Measurements from ENCODE around the gene SMG7. TPM values are rescaled to one million over a fixed set of nuclear protein-coding genes. Genes with fewer than 3 reads are reported as not detected.

The SMG7 gene
- total RNA-seq, 1 donor from 2014 or later = 41.4 TPM

DNA sequence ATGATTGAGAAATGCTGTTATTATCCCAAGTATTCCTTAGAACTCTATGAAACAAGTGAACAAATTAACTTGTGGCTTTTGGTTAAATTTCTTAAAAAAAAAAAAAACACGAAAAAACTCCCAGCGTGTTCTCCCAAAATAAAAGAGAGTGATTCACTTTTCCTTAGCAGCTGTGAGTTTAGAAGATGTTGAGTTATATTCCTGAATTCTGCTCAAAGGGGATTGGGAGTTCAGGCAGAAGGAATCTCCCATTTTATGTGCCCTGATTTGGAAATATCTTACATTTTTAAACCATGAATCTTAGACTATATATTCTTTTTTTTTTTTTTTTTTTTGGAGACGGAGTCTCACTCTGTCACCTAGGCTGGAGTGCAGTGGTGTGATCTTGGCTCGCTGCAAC lies 34.3 kb downstream of the SMG7 start:
- Mint-ChIP-seq H3K27me3 (ENCODE audit: unreplicated experiment) (no peaks in the 10 kb centered on the region), H3K4me1 (ENCODE audit: unreplicated experiment) (peaks cover 2% of the 10 kb centered on the region), H3K36me3 (ENCODE audit: unreplicated experiment) (no peaks in the 10 kb centered on the region), H3K27ac (ENCODE audit: unreplicated experiment) (no peak overlapping the region), H3K9me3 (ENCODE audit: unreplicated experiment) (no peaks in the 10 kb centered on the region), H3K4me3 (ENCODE audit: unreplicated experiment) (no peak overlapping the region)
- TF ChIP-seq, protein P1, sequence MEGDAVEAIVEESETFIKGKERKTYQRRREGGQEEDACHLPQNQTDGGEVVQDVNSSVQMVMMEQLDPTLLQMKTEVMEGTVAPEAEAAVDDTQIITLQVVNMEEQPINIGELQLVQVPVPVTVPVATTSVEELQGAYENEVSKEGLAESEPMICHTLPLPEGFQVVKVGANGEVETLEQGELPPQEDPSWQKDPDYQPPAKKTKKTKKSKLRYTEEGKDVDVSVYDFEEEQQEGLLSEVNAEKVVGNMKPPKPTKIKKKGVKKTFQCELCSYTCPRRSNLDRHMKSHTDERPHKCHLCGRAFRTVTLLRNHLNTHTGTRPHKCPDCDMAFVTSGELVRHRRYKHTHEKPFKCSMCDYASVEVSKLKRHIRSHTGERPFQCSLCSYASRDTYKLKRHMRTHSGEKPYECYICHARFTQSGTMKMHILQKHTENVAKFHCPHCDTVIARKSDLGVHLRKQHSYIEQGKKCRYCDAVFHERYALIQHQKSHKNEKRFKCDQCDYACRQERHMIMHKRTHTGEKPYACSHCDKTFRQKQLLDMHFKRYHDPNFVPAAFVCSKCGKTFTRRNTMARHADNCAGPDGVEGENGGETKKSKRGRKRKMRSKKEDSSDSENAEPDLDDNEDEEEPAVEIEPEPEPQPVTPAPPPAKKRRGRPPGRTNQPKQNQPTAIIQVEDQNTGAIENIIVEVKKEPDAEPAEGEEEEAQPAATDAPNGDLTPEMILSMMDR (IDR thresholded peaks at IDR 0.05) = no peak
- no peak for DNase-seq (ENCODE audit: extremely low spot score, unreplicated experiment)

DNA sequence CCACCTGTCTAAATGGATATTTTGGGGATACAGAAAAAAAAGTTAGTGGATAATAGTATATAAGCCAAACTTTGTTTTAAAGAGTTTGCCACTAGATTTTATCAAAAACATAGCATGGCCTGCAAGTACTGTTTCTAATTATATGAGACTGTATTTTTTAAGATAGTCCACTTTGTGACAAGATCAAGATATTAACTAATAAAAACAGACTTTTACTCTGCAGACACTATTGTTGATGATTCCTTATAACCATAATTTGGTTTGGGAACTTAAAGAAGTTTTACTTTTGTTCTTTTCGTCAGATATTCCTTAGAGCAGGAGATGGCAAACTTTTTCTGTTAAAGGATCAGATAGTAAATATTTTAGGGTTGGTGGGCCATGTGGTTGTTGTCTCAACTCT lies 36.4 kb downstream of the SMG7 start:
- H3K4me3 Mint-ChIP-seq (ENCODE audit: unreplicated experiment) = no peak overlapping the region
- no peaks in the 10 kb centered on the region for H3K4me1 Mint-ChIP-seq (ENCODE audit: unreplicated experiment)
- no peaks in the 10 kb centered on the region for H3K36me3 Mint-ChIP-seq (ENCODE audit: unreplicated experiment)
- H3K27ac Mint-ChIP-seq (ENCODE audit: unreplicated experiment) = no peak overlapping the region
- no peaks in the 10 kb centered on the region for H3K27me3 Mint-ChIP-seq (ENCODE audit: unreplicated experiment)
- no peak for DNase-seq (ENCODE audit: extremely low spot score, unreplicated experiment)
- no peaks in the 10 kb centered on the region for H3K9me3 Mint-ChIP-seq (ENCODE audit: unreplicated experiment)
- TF ChIP-seq, protein P1 (IDR thresholded peaks at IDR 0.05) = no peak

DNA sequence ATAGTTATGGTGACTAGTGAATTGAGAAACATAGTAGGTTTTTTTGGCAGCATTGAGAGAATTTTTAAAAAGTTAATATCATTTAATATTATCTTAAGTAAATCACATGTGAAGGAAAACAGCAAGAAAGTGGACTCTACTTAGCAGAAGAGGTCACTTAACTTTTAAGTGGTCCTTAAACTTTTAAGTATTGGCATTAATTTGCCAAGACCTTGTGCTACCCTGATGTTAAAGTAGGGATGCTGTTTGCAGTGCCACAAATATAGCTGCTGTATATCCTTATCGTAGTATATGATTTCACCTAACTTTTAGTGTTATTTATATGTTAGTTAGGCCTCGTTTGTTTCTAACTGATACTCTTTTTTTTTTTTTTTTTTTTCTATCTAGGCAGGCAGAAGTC lies 40.2 kb downstream of the SMG7 start:
- H3K4me1 Mint-ChIP-seq (ENCODE audit: unreplicated experiment) = peaks cover 20% of the 10 kb centered on the region
- H3K4me3 Mint-ChIP-seq (ENCODE audit: unreplicated experiment) = no peak overlapping the region
- no peaks in the 10 kb centered on the region for H3K9me3 Mint-ChIP-seq (ENCODE audit: unreplicated experiment)
- no peaks in the 10 kb centered on the region for H3K27me3 Mint-ChIP-seq (ENCODE audit: unreplicated experiment)
- peaks cover 3% of the 10 kb centered on the region for H3K36me3 Mint-ChIP-seq (ENCODE audit: unreplicated experiment)
- no peak overlapping the region for H3K27ac Mint-ChIP-seq (ENCODE audit: unreplicated experiment)
- TF ChIP-seq, protein P1 (IDR thresholded peaks at IDR 0.05) = no peak
- DNase-seq (ENCODE audit: extremely low spot score, unreplicated experiment) = no peak

DNA sequence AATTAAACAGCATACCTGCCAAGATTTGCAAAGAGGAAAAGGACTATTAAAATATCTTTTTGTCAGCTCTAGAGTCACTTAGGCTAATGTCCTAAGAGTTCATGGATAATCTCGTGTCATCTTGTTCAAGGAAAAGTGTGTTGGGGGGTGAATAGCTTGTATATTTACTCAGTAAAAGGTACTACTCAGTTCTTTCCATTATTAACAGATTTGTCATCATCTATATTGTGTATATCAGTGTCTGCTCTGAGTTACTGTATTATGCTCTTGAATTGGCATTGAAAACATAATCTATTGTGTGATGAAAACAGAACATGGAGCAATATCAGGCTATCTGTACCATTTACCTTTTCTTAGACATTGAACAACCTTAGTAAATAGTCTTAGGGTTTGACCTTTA lies 41.9 kb downstream of the SMG7 start:
- TF ChIP-seq, protein P1 (IDR thresholded peaks at IDR 0.05) = no peak
- H3K9me3 Mint-ChIP-seq (ENCODE audit: unreplicated experiment) = no peaks in the 10 kb centered on the region
- no peak overlapping the region for H3K27ac Mint-ChIP-seq (ENCODE audit: unreplicated experiment)
- H3K4me1 Mint-ChIP-seq (ENCODE audit: unreplicated experiment) = peaks cover 20% of the 10 kb centered on the region
- peaks cover 13% of the 10 kb centered on the region for H3K36me3 Mint-ChIP-seq (ENCODE audit: unreplicated experiment)
- no peak for DNase-seq (ENCODE audit: extremely low spot score, unreplicated experiment)
- no peak overlapping the region for H3K4me3 Mint-ChIP-seq (ENCODE audit: unreplicated experiment)
- no peaks in the 10 kb centered on the region for H3K27me3 Mint-ChIP-seq (ENCODE audit: unreplicated experiment)

DNA sequence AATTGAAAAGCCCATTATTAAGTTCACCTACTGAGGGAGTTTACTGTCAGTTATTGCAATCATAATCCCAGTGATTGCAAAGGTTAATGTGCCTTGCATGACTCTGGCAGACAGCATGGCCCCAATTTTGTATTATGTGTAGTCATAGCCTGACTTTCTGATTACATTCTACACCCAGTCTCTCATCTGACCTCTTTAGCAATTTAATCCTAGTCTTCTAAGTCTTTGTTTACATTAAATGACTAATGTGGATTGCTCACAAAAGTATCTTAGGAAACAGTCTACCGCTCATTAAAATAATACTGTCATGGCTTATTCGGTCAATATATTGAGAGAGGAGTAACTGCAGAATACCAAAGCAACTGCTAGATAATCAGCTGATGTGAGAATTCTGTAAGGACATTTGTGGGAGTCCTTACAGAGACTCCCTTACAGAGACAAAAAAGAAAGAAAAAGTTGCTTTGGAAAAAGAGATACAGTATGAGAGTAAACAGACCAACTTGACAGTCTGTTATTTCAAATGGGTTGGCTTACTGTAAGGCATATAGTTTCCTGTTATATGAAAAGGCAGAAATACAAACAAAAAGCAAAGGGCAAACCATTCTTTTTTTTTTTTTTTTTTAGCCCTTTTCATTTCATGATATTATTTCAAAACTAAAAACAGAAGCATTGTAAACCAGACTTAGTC lies 42.8 kb downstream of the SMG7 start:
- peaks cover 16% of the 10 kb centered on the region for H3K36me3 Mint-ChIP-seq (ENCODE audit: unreplicated experiment)
- TF ChIP-seq, protein P1 (IDR thresholded peaks at IDR 0.05) = no peak
- H3K4me3 Mint-ChIP-seq (ENCODE audit: unreplicated experiment) = no peak overlapping the region
- H3K4me1 Mint-ChIP-seq (ENCODE audit: unreplicated experiment) = peaks cover 20% of the 10 kb centered on the region
- DNase-seq (ENCODE audit: extremely low spot score, unreplicated experiment) = no peak
- H3K27me3 Mint-ChIP-seq (ENCODE audit: unreplicated experiment) = no peaks in the 10 kb centered on the region
- H3K27ac Mint-ChIP-seq (ENCODE audit: unreplicated experiment) = peak overlapping the region; percentile 76
- H3K9me3 Mint-ChIP-seq (ENCODE audit: unreplicated experiment) = no peaks in the 10 kb centered on the region

Data from osteocyte (in vitro differentiated cells).